H9 (cell line): ENCODE results near the gene MLH1. TPM values are rescaled to one million over a fixed set of nuclear protein-coding genes. Genes with fewer than 3 reads are reported as not detected.

Experiments
- DNase-seq: peaks from one replicate; pipeline ENCODE4 v3.0.0-alpha.2; 2017
- H2AFZ ChIP-seq: one replicate; pipeline ENCODE4 v1.6.1; 2013; ENCODE audit warnings: mild to moderate bottlenecking, low read length, control low read depth, moderate library complexity
- H2AK5ac ChIP-seq: 2 replicates; pipeline ENCODE4 v1.6.1; 2013; ENCODE audit warnings: low read length, control low read depth, mixed read lengths; ENCODE audit not compliant: insufficient read length
- H2BK120ac ChIP-seq: one replicate; pipeline ENCODE4 v1.6.1; 2013; ENCODE audit warnings: low read depth, mild to moderate bottlenecking, low read length, control low read depth, inconsistent platforms; ENCODE audit not compliant: poor library complexity, severe bottlenecking
- H2BK12ac ChIP-seq: 2 replicates; pipeline ENCODE4 v1.6.1; 2013; ENCODE audit warnings: low read length, control low read depth, mixed read lengths, low read depth; ENCODE audit not compliant: insufficient read length
- H2BK15ac ChIP-seq: 2 replicates; pipeline ENCODE4 v1.6.1; 2013; ENCODE audit warnings: low read depth, low read length, control low read depth
- H2BK20ac ChIP-seq: one replicate; pipeline ENCODE4 v1.6.1; 2013; ENCODE audit warnings: low read depth, mild to moderate bottlenecking, low read length, control low read depth, inconsistent platforms; ENCODE audit not compliant: poor library complexity, severe bottlenecking
- H2BK5ac ChIP-seq: 2 replicates; pipeline ENCODE4 v1.6.1; 2013; ENCODE audit warnings: low read length, control low read depth, mixed read lengths; ENCODE audit not compliant: insufficient read length
- H3K14ac ChIP-seq: 2 replicates; pipeline ENCODE4 v1.6.1; 2013; ENCODE audit warnings: low read length, control low read depth; ENCODE audit not compliant: insufficient read depth
- H3K18ac ChIP-seq: 2 replicates; pipeline ENCODE4 v1.6.1; 2013; ENCODE audit warnings: low read depth, mild to moderate bottlenecking, mixed read lengths, low read length, control low read depth; ENCODE audit not compliant: insufficient read length
- H3K23ac ChIP-seq: 2 replicates; pipeline ENCODE4 v1.6.1; 2013; ENCODE audit warnings: low read length, control low read depth, mixed read lengths, low read depth; ENCODE audit not compliant: insufficient read length
- H3K23me2 ChIP-seq: 2 replicates; pipeline ENCODE4 v1.6.1; 2013; ENCODE audit warnings: low read depth, mild to moderate bottlenecking, mixed read lengths, low read length, control low read depth; ENCODE audit not compliant: insufficient read length, poor library complexity, severe bottlenecking
- H3K27ac ChIP-seq: 2 replicates; pipeline ENCODE4 v1.5.1; 2013; ENCODE audit warnings: low read length, control low read depth, mixed read lengths, low read depth; ENCODE audit not compliant: insufficient read length
- H3K27me3 ChIP-seq: 2 replicates; pipeline ENCODE4 v1.6.1; 2013; ENCODE audit warnings: low read length, control low read depth, inconsistent platforms; ENCODE audit not compliant: insufficient read depth
- H3K4ac ChIP-seq: 2 replicates; pipeline ENCODE4 v1.6.1; 2013; ENCODE audit warnings: low read depth, mild to moderate bottlenecking, control low read depth, inconsistent platforms, low read length, moderate library complexity
- H3K4me1 ChIP-seq: 2 replicates; pipeline ENCODE4 v1.6.1; 2013; ENCODE audit warnings: low read length, control low read depth, inconsistent platforms; ENCODE audit not compliant: insufficient read depth
- H3K4me2 ChIP-seq: 2 replicates; pipeline ENCODE4 v1.6.1; 2013; ENCODE audit warnings: low read length, control low read depth, mixed read lengths; ENCODE audit not compliant: insufficient read length, insufficient read depth
- H3K56ac ChIP-seq: 2 replicates; pipeline ENCODE4 v1.6.1; 2013; ENCODE audit warnings: low read depth, mild to moderate bottlenecking, mixed read lengths, low read length, control low read depth; ENCODE audit not compliant: insufficient read length
- H3K79me1 ChIP-seq: 2 replicates; pipeline ENCODE4 v1.6.1; 2013; ENCODE audit warnings: low read depth, mild to moderate bottlenecking, moderate library complexity, low read length, control low read depth, inconsistent platforms; ENCODE audit not compliant: insufficient read depth, poor library complexity, severe bottlenecking
- H3K79me2 ChIP-seq: 2 replicates; pipeline ENCODE4 v1.6.1; 2013; ENCODE audit warnings: low read length, control low read depth, inconsistent platforms; ENCODE audit not compliant: insufficient read depth
- H3K9ac ChIP-seq: 2 replicates; pipeline ENCODE4 v1.6.1; 2013; ENCODE audit warnings: low read length, control low read depth, mixed read lengths; ENCODE audit not compliant: insufficient read length; ENCODE audit errors: extremely low read depth
- H3K9me3 ChIP-seq: one replicate; pipeline ENCODE4 v1.6.1; 2013; ENCODE audit warnings: low read depth, low read length, inconsistent platforms; ENCODE audit not compliant: control insufficient read depth
- H3T11ph ChIP-seq: one replicate; pipeline ENCODE4 v1.6.1; 2013; ENCODE audit warnings: mild to moderate bottlenecking, low read length, control low read depth, inconsistent platforms
- H4K20me1 ChIP-seq: one replicate; pipeline ENCODE4 v1.6.1; 2013; ENCODE audit not compliant: control insufficient read depth, insufficient read length, insufficient read depth
- H4K5ac ChIP-seq: 2 replicates; pipeline ENCODE4 v1.6.1; 2013; ENCODE audit warnings: low read depth, mild to moderate bottlenecking, mixed read lengths, low read length, control low read depth; ENCODE audit not compliant: insufficient read length
- H4K8ac ChIP-seq: replicated peaks from 2 replicates; pipeline ENCODE4 v1.6.1; 2013; ENCODE audit warnings: low read length, control low read depth, mixed read lengths, low read depth; ENCODE audit not compliant: insufficient read length
- H4K91ac ChIP-seq: 2 replicates; pipeline ENCODE4 v1.6.1; 2013; ENCODE audit warnings: low read depth, mild to moderate bottlenecking, moderate library complexity, mixed read lengths, low read length, control low read depth; ENCODE audit not compliant: insufficient read length
- H3K27ac Mint-ChIP-seq, 3 experiments: 2 replicates in 2 of 3; 3 replicates in 1 of 3; pipeline ENCODE4 v1.8.0; 2020 to 2021; ENCODE audit warnings: mixed read lengths in 3 of 3, mild to moderate bottlenecking in 1 of 3, moderate library complexity in 1 of 3
- H3K27me3 Mint-ChIP-seq: 2 replicates; pipeline ENCODE4 v1.8.0; 2021; ENCODE audit warnings: low read depth, mild to moderate bottlenecking, moderate library complexity, mixed read lengths
- H3K36me3 Mint-ChIP-seq, 3 experiments: 2 replicates in 2 of 3; 3 replicates in 1 of 3; pipeline ENCODE4 v1.8.0; 2020 to 2021; ENCODE audit warnings: low read depth in 3 of 3, mixed read lengths in 3 of 3; ENCODE audit not compliant: insufficient read depth in 1 of 3
- H3K4me1 Mint-ChIP-seq, 2 experiments: 2 replicates each; pipeline ENCODE4 v1.8.0; 2020; ENCODE audit warnings: mixed read lengths in 2 of 2
- H3K4me3 Mint-ChIP-seq, 2 experiments: 2 replicates in 1 of 2; 3 replicates in 1 of 2; pipeline ENCODE4 v1.8.0; 2020 to 2021; ENCODE audit warnings: mild to moderate bottlenecking in 2 of 2, mixed read lengths in 2 of 2, moderate library complexity in 1 of 2
- H3K9me3 Mint-ChIP-seq, 2 experiments: 2 replicates in 1 of 2; 3 replicates in 1 of 2; pipeline ENCODE4 v1.8.0; 2020; ENCODE audit warnings: mild to moderate bottlenecking in 2 of 2, mixed read lengths in 2 of 2, moderate library complexity in 1 of 2
- CTCF ChIP-seq: fragments of 200-600 bp; sonication (generic); conservative IDR thresholded peaks from 3 replicates; pipeline ENCODE4 v1.8.0; 2021; ENCODE audit warnings: antibody characterized with exemption, mild to moderate bottlenecking
- WGBS: extraction: QIAGEN DNeasy Blood & Tissue Kit; methylation state at CpG from one replicate; pipeline ENCODE4 v1.1.7; 2013; ENCODE audit warnings: missing lambda C conversion rate, low lambda C conversion rate, mixed read lengths; ENCODE audit not compliant: insufficient read length; ENCODE audit errors: extremely low coverage; 5-methylcytosine and 5-hydroxymethylcytosine counted together
- total RNA-seq: library from RNA; stranded (reverse); gene quantifications from 2 replicates; pipeline ENCODE4 v1.2.1, GENCODE V29; 2021

MLH1 gene
- total RNA-seq, 1 experiment from 2014 or later: 45.1 TPM

GRCh38 chr3:37072892-37073291, 79.6 kb downstream of the MLH1 start:
- no peak overlapping the region for H2BK120ac ChIP-seq
- H3K27ac ChIP-seq: no peak overlapping the region
- H2BK15ac ChIP-seq: no peak overlapping the region
- no peak overlapping the region for H2BK20ac ChIP-seq
- H2AK5ac ChIP-seq: no peak overlapping the region
- no peak overlapping the region for H4K5ac ChIP-seq
- DNase-seq: no peak
- no peak overlapping the region for H3K14ac ChIP-seq
- H4K8ac ChIP-seq: no peak overlapping the region
- Mint-ChIP-seq H3K9me3 (no peaks in the 10 kb centered on the region), H3K27me3 (no peaks in the 10 kb centered on the region), H3K4me3 (no peak overlapping the region), H3K36me3 (peaks cover 5 to 17% (median 6%) of the 10 kb centered on the region in 3 experiments; a peak in 5 of 7 replicates), H3K27ac (no peak overlapping the region), H3K4me1 (no peaks in the 10 kb centered on the region)
- H3K18ac ChIP-seq: no peak overlapping the region
- H3K4ac ChIP-seq: no peak overlapping the region
- no peak for TF ChIP-seq CTCF
- no peak overlapping the region for H2BK5ac ChIP-seq
- no CpG with 5 or more reads among the region's 2 CpGs for WGBS
- no peak overlapping the region for H2AFZ ChIP-seq
- H3K79me1 ChIP-seq: peaks cover 2% of the 10 kb centered on the region
- H4K91ac ChIP-seq: no peak overlapping the region
- no peak overlapping the region for H3K9ac ChIP-seq
- H3K27me3 ChIP-seq: no peaks in the 10 kb centered on the region
- H3K4me1 ChIP-seq: no peaks in the 10 kb centered on the region
- no peak overlapping the region for H2BK12ac ChIP-seq
- no peaks in the 10 kb centered on the region for H3K79me2 ChIP-seq
- H3K9me3 ChIP-seq: no peaks in the 10 kb centered on the region
- no peaks in the 10 kb centered on the region for H3K23me2 ChIP-seq
- H3K23ac ChIP-seq: no peak overlapping the region
- no peak overlapping the region for H3T11ph ChIP-seq
- no peak overlapping the region for H3K56ac ChIP-seq
- H4K20me1 ChIP-seq: no peaks in the 10 kb centered on the region
- no peak overlapping the region for H3K4me2 ChIP-seq
